Trophoblast cell (in vitro differentiated cells and primary cell): ENCODE data around the gene TXNDC2.
"Not testable (repeated sequence)": the region's sequence is repeated elsewhere in the genome, so short reads cannot be mapped to it uniquely, and the experiment has no call there.

ENCODE experiments used
- DNase-seq, 2 donors: peaks; one replicate each; pipeline ENCODE4 v3.0.0-alpha.2; 2016
- H2AFZ ChIP-seq: 2 replicates; pipeline ENCODE4 v1.6.1; 2013; ENCODE audit warnings: low read length, moderate library complexity, mild to moderate bottlenecking; ENCODE audit not compliant: insufficient read depth, poor library complexity
- H2AK5ac ChIP-seq: 2 replicates; pipeline ENCODE4 v1.6.1; 2013; ENCODE audit warnings: mild to moderate bottlenecking, low read length
- H2BK120ac ChIP-seq: 2 replicates; pipeline ENCODE4 v1.6.1; 2013; ENCODE audit warnings: low read length, mild to moderate bottlenecking, moderate library complexity; ENCODE audit not compliant: insufficient read depth, poor library complexity
- H2BK12ac ChIP-seq: 2 replicates; pipeline ENCODE4 v1.6.1; 2013; ENCODE audit warnings: mild to moderate bottlenecking, low read length, moderate library complexity
- H2BK5ac ChIP-seq: 2 replicates; pipeline ENCODE4 v1.6.1; 2013; ENCODE audit warnings: low read length, low read depth, moderate library complexity, mild to moderate bottlenecking; ENCODE audit not compliant: poor library complexity
- H3K14ac ChIP-seq: 2 replicates; pipeline ENCODE4 v1.6.1; 2013; ENCODE audit warnings: mild to moderate bottlenecking, low read length
- H3K18ac ChIP-seq: 2 replicates; pipeline ENCODE4 v1.6.1; 2013; ENCODE audit warnings: mild to moderate bottlenecking, low read length
- H3K23ac ChIP-seq: 2 replicates; pipeline ENCODE4 v1.6.1; 2013; ENCODE audit warnings: low read length
- H3K27ac ChIP-seq: 2 replicates; pipeline ENCODE4 v1.5.1; 2013; ENCODE audit warnings: low read depth, mild to moderate bottlenecking, inconsistent platforms, low read length, moderate library complexity
- H3K27me3 ChIP-seq: 2 replicates; pipeline ENCODE4 v1.6.1; 2013; ENCODE audit warnings: inconsistent platforms, mild to moderate bottlenecking, low read length, moderate library complexity; ENCODE audit not compliant: insufficient read depth
- H3K36me3 ChIP-seq, 2 experiments: 1 replicate in 1 of 2; 2 replicates in 1 of 2; pipeline ENCODE4 v1.6.1; 2013; ENCODE audit warnings: low read length in 2 of 2, mild to moderate bottlenecking in 2 of 2, moderate library complexity in 1 of 2; ENCODE audit not compliant: insufficient read depth in 2 of 2, control insufficient read depth in 1 of 2
- H3K4ac ChIP-seq: 2 replicates; pipeline ENCODE4 v1.6.1; 2013; ENCODE audit warnings: low read depth, mild to moderate bottlenecking, low read length, moderate library complexity
- H3K4me1 ChIP-seq, 2 experiments: 1 replicate in 1 of 2; 2 replicates in 1 of 2; pipeline ENCODE4 v1.6.1; 2013; ENCODE audit warnings: low read length in 2 of 2, mild to moderate bottlenecking in 2 of 2, moderate library complexity in 1 of 2; ENCODE audit not compliant: insufficient read depth in 2 of 2, control insufficient read depth in 1 of 2
- H3K4me2 ChIP-seq: 2 replicates; pipeline ENCODE4 v1.6.1; 2013; ENCODE audit warnings: inconsistent platforms, mild to moderate bottlenecking, low read length, moderate library complexity
- H3K4me3 ChIP-seq: 2 replicates; pipeline ENCODE4 v1.5.1; 2013; ENCODE audit warnings: mild to moderate bottlenecking, low read depth, low read length, inconsistent platforms
- H3K79me1 ChIP-seq: one replicate; pipeline ENCODE4 v1.6.1; 2013; ENCODE audit warnings: low read length
- H3K79me2 ChIP-seq: 2 replicates; pipeline ENCODE4 v1.6.1; 2013; ENCODE audit warnings: low read length, mild to moderate bottlenecking; ENCODE audit not compliant: control insufficient read depth, insufficient read depth, poor library complexity
- H3K9ac ChIP-seq: 2 replicates; pipeline ENCODE4 v1.6.1; 2013; ENCODE audit warnings: mild to moderate bottlenecking, low read length
- H3K9me3 ChIP-seq: 2 replicates; pipeline ENCODE4 v1.6.1; 2013; ENCODE audit warnings: low read depth, mild to moderate bottlenecking, control low read depth, inconsistent platforms, low read length; ENCODE audit not compliant: insufficient read depth
- H4K12ac ChIP-seq: 2 replicates; pipeline ENCODE4 v1.6.1; 2013; ENCODE audit warnings: low read depth, mild to moderate bottlenecking, low read length, moderate library complexity
- H4K8ac ChIP-seq: 2 replicates; pipeline ENCODE4 v1.6.1; 2013; ENCODE audit warnings: low read depth, mild to moderate bottlenecking, low read length, moderate library complexity
- H4K91ac ChIP-seq: one replicate; pipeline ENCODE4 v1.6.1; 2013; ENCODE audit warnings: low read depth, mild to moderate bottlenecking, low read length, moderate library complexity
- WGBS: extraction: QIAGEN DNeasy Blood & Tissue Kit; methylation state at CpG from one replicate; pipeline ENCODE4 v1.1.7; 2013; ENCODE audit warnings: missing lambda C conversion rate; ENCODE audit not compliant: insufficient read length, insufficient coverage; ENCODE audit errors: extremely low coverage; 5-methylcytosine and 5-hydroxymethylcytosine counted together

TXNDC2 gene

DNA sequence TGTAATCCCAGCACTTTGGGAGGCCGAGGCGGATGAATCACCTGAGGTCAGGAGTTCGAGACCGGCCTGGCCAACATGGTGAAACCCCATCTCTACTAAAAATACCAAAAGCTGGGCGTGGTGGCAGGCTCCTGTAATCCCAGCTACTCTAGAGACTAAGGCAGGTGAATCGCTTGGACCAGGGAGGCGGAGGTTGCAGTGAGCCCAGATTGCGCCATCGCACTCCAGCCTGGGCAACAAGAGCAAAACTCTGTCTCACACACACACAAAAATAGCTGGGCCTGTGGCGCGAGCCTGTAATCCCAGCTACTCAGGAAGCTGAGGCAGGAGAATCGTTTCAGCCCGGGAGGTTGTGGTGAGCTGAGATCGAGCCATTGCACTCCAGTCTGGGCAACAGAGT is 16.5 kb downstream of the TXNDC2 start:
- not testable (repeated sequence) for H3K18ac ChIP-seq, H4K12ac ChIP-seq, H3K9ac ChIP-seq, H2AK5ac ChIP-seq, H3K4me3 ChIP-seq, H3K27ac ChIP-seq, H4K91ac ChIP-seq, H2BK12ac ChIP-seq, H2AFZ ChIP-seq, H2BK120ac ChIP-seq, H3K36me3 ChIP-seq, H3K4me2 ChIP-seq, H3K9me3 ChIP-seq, H4K8ac ChIP-seq, H3K23ac ChIP-seq, H2BK5ac ChIP-seq, H3K14ac ChIP-seq, H3K79me2 ChIP-seq, H3K79me1 ChIP-seq, H3K4ac ChIP-seq, H3K27me3 ChIP-seq, DNase-seq
- no CpG with 5 or more reads among the region's 14 CpGs for WGBS
- H3K4me1 ChIP-seq: peaks cover 8 to 20% of the 10 kb centered on the region in 2 experiments

DNA sequence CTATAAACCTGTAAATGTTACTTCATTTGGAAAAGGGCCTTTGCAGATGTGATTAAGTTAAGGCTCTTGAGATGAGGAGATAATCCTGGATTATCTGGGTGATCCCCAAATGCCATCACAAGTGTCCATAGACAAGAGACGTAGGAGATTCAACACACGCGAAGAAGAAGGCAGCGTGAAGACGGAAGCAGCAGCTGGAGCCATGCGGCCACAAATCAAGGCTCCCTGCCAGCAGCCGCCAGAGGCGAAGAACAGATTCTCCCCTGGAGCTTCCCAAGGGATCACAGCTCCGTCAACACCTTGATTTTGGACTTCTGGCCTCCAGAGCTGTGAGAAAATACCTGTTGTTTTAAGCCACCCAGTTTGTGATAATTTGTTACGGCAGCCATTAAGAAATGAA is 17.1 kb downstream of the TXNDC2 start:
- no peak overlapping the region for H4K12ac ChIP-seq
- H2AFZ ChIP-seq: no peak overlapping the region
- no peak overlapping the region for H2BK12ac ChIP-seq
- H3K79me1 ChIP-seq: peaks cover 9% of the 10 kb centered on the region
- no peaks in the 10 kb centered on the region for H3K27me3 ChIP-seq
- no peak overlapping the region for H3K4me2 ChIP-seq
- H3K9me3 ChIP-seq: no peaks in the 10 kb centered on the region
- no CpG with 5 or more reads among the region's 10 CpGs for WGBS
- no peak overlapping the region for H3K23ac ChIP-seq
- no peak overlapping the region for H3K14ac ChIP-seq
- no peak overlapping the region for H2BK5ac ChIP-seq
- H3K18ac ChIP-seq: no peak overlapping the region
- H3K4ac ChIP-seq: no peak overlapping the region
- H3K36me3 ChIP-seq: no peaks in the 10 kb centered on the region
- no peak overlapping the region for H4K8ac ChIP-seq
- no peaks in the 10 kb centered on the region for H3K79me2 ChIP-seq
- H3K4me1 ChIP-seq: peaks cover 8 to 20% of the 10 kb centered on the region in 2 experiments
- H4K91ac ChIP-seq: no peak overlapping the region
- no peak overlapping the region for H2BK120ac ChIP-seq
- H3K9ac ChIP-seq: no peak overlapping the region
- no peak overlapping the region for H3K4me3 ChIP-seq
- no peak overlapping the region for H3K27ac ChIP-seq
- no peak overlapping the region for H2AK5ac ChIP-seq
- DNase-seq: no peak

DNA sequence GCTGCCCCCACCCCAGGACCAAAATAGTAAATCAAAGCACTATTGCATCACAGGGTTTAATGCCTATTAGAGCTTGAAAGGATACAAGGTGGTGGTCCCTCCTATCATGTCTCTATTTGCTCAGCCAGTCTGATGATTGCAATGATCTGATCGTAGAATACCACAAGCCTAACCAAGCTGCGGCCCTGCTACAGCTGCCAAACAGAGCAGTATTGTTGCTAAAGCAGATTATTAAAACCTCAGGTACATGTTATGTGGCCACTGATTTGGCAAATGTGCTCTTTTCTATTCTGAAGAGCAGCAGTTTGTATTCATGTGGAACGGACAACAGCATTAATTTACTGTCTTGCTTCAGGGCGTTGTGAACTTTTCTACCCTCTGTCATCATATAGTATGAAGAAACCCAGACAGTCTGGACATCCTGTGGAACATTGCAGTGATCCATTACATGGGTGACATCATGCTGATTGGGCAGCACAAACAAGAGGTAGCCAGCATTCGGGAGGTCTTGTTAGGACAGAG is 19.7 kb downstream of the TXNDC2 start:
- no CpG with 5 or more reads among the region's 5 CpGs for WGBS
- Histone ChIP-seq H4K12ac (no peak overlapping the region), H3K27me3 (no peaks in the 10 kb centered on the region), H4K8ac (no peak overlapping the region), H2AK5ac (no peak overlapping the region), H2BK5ac (peak overlapping the region; percentile 38), H3K9me3 (no peaks in the 10 kb centered on the region), H3K79me1 (peaks cover 8% of the 10 kb centered on the region), H2AFZ (no peak overlapping the region), H3K9ac (no peak overlapping the region), H3K27ac (peak overlapping the region; percentile 38), H3K4me3 (no peak overlapping the region), H4K91ac (peak overlapping the region; percentile 33), H3K4me2 (peak overlapping the region; percentile 46), H3K14ac (no peak overlapping the region), H3K4me1 (peaks cover 8 to 17% of the 10 kb centered on the region in 2 experiments), H3K18ac (no peak overlapping the region), H3K23ac (no peak overlapping the region), H3K36me3 (no peaks in the 10 kb centered on the region), H2BK120ac (no peak overlapping the region), H3K4ac (no peak overlapping the region), H2BK12ac (no peak overlapping the region), H3K79me2 (no peaks in the 10 kb centered on the region)
- no peak for DNase-seq

DNA sequence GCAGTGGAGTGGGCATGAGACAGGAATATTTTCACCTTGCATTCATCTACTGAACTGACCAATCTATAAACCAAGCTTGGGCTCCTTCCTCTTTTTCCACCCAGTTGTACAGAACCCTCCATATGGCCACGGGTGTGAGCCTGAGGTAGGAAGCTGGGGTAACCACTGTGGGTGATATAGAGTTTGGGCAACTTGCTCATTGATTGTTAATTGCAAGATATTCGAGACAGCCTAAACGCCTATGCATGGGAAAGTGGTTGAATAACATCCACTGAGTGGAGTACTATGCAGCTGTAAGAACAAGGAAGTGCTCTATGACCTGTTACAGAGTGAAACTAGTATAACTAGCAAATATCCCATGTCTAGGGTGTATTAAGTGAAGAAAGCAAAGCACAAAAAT is 20.7 kb downstream of the TXNDC2 start:
- Histone ChIP-seq H3K4me3 (no peak overlapping the region), H3K9ac (no peak overlapping the region), H4K8ac (no peak overlapping the region), H3K79me1 (peaks cover 8% of the 10 kb centered on the region), H3K23ac (no peak overlapping the region), H4K12ac (no peak overlapping the region), H2AFZ (no peak overlapping the region), H3K4me1 (peaks cover 8 to 17% of the 10 kb centered on the region in 2 experiments), H3K9me3 (no peaks in the 10 kb centered on the region), H3K4ac (no peak overlapping the region), H4K91ac (no peak overlapping the region), H2AK5ac (no peak overlapping the region), H3K4me2 (no peak overlapping the region), H3K27me3 (no peaks in the 10 kb centered on the region), H3K36me3 (no peaks in the 10 kb centered on the region), H2BK5ac (no peak overlapping the region), H3K14ac (no peak overlapping the region), H3K27ac (no peak overlapping the region), H3K18ac (no peak overlapping the region), H2BK120ac (no peak overlapping the region), H3K79me2 (no peaks in the 10 kb centered on the region), H2BK12ac (peak overlapping the region; percentile 0)
- DNase-seq: no peak
- WGBS: no CpG with 5 or more reads among the region's 3 CpGs
